ENCODE data around the gene ARHGEF19. TPM values are rescaled to one million over a fixed set of nuclear protein-coding genes. Genes with fewer than 3 reads are reported as not detected.

The ARHGEF19 gene
- total RNA-seq, 6 experiments from 2014 or later = 5.5 to 9.0 (median 7.2) TPM

DNA sequence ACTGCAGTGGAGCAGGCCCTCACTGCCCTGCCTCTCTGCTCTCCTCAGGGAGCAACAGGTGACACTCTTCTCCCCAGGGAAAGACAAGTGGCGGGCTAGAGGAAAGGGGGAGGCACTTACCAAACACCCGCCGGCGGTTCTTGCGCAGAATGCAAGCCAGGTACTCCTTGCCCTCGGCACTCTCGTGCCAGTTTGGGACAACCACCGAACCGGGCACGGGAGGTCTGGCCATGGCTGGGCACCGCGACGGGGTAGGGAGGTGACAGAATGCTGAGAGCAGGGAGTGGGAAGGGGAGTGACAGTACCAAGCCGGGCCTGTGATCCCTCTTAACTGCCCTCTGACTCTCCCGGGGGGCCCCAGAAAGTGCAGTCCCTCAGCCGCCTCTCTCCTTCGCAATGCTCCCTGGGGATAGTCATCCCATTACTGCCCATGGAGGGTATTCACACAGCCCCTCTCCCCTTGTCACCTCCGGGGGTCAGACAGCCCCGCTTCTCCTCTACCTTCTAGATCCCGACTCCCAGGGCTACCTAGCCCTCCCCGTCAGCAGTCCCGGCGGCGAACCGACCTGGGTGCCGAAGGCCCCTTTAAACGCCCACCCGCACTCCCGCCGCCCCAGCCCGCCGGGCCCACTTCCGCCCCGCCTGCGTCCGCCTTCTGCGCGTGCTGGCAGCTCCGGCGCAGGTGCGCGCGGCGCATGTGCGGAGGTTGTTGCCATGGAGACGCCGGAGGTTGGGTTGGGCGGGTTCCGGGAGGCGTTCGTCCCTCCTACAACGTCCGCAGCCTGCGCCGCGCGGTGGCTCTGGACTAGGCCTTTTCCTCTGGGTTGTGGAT lies 24.3 kb upstream of the ARHGEF19 start, which contains the start of gene CPLANE2:
Gene CPLANE2, minus strand, starts transcription at position 673 of the 832 bp plus-strand sequence. Its CDS starts 441 bp downstream, at position 232.
- H3K4me1 Mint-ChIP-seq (ENCODE audit: low read depth) = peaks cover 18% of the 10 kb centered on the region
- H3K27me3 Mint-ChIP-seq (ENCODE audit: insufficient read depth) = peaks cover 2% of the 10 kb centered on the region; the same call in 1 of the 2 replicates
- peak; percentile 91 for DNase-seq
- H3K9me3 Mint-ChIP-seq = no peaks in the 10 kb centered on the region
- TF ChIP-seq, protein P1, sequence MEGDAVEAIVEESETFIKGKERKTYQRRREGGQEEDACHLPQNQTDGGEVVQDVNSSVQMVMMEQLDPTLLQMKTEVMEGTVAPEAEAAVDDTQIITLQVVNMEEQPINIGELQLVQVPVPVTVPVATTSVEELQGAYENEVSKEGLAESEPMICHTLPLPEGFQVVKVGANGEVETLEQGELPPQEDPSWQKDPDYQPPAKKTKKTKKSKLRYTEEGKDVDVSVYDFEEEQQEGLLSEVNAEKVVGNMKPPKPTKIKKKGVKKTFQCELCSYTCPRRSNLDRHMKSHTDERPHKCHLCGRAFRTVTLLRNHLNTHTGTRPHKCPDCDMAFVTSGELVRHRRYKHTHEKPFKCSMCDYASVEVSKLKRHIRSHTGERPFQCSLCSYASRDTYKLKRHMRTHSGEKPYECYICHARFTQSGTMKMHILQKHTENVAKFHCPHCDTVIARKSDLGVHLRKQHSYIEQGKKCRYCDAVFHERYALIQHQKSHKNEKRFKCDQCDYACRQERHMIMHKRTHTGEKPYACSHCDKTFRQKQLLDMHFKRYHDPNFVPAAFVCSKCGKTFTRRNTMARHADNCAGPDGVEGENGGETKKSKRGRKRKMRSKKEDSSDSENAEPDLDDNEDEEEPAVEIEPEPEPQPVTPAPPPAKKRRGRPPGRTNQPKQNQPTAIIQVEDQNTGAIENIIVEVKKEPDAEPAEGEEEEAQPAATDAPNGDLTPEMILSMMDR (IDR thresholded peaks at IDR 0.05) = no peak
- H3K4me3 Mint-ChIP-seq = peak within 1 kb of the TSS; percentile 90
- no peaks in the 10 kb centered on the region for H3K36me3 Mint-ChIP-seq (ENCODE audit: low read depth)
- peak within 1 kb of the TSS; percentile 99 for H3K27ac Mint-ChIP-seq

DNA sequence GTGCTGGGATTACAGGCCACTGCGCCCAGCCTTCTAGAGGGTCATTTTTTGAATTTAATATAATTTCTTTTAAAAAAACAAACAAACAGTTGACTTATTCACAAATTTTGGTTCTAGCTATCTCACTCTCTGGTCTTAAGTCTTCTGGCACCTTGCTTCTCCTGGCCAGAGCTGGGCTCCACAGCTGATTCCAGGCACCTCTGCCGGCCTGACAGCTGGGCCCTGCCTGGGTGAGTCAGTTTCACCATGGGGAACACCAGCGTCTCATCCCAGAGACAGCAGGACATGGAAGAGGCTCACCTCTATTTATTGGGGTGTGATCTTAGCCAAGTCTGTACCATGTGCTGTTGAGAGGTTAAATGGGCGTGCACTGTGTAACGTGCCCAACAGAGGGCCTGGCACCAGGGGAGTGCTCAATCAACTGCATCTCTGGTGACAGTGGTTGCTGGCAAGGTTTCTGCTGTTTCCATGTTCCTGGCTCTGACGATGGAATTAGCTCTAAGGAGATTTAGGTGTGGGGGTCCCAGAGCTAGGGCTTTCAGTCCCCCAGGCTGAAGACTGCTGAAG lies 23.6 kb upstream of the ARHGEF19 start:
- H3K9me3 Mint-ChIP-seq = no peaks in the 10 kb centered on the region
- DNase-seq = peak; percentile 41

GRCh38 chr1:16235347-16235746 lies 22.9 kb upstream of the ARHGEF19 start:
- Mint-ChIP-seq H3K4me1 (ENCODE audit: low read depth) (peaks cover 18% of the 10 kb centered on the region), H3K36me3 (ENCODE audit: low read depth) (no peaks in the 10 kb centered on the region), H3K9me3 (no peaks in the 10 kb centered on the region), H3K27ac (no peak overlapping the region), H3K4me3 (no peak overlapping the region), H3K27me3 (ENCODE audit: insufficient read depth) (peaks cover 2% of the 10 kb centered on the region; the same call in 1 of the 2 replicates)
- TF ChIP-seq, protein P1 (IDR thresholded peaks at IDR 0.05) = no peak
- no peak for DNase-seq

More for the DNA sequence above, 23.6 kb upstream of the ARHGEF19 start:
- Mint-ChIP-seq H3K4me3 (peak overlapping the region; percentile 90), H3K27me3 (ENCODE audit: insufficient read depth) (peaks cover 2% of the 10 kb centered on the region; the same call in 1 of the 2 replicates), H3K27ac (peak overlapping the region; percentile 99), H3K36me3 (ENCODE audit: low read depth) (no peaks in the 10 kb centered on the region), H3K4me1 (ENCODE audit: low read depth) (peaks cover 18% of the 10 kb centered on the region)
- TF ChIP-seq, protein P1 (IDR thresholded peaks at IDR 0.05) = peak; percentile 59

GRCh38 chr1:16233431-16233830 lies 21.0 kb upstream of the ARHGEF19 start:
- H3K36me3 Mint-ChIP-seq (ENCODE audit: low read depth) = no peaks in the 10 kb centered on the region
- DNase-seq = no peak
- H3K27ac Mint-ChIP-seq = no peak overlapping the region
- peaks cover 18% of the 10 kb centered on the region for H3K4me1 Mint-ChIP-seq (ENCODE audit: low read depth)
- TF ChIP-seq, protein P1 (IDR thresholded peaks at IDR 0.05) = no peak
- no peaks in the 10 kb centered on the region for H3K9me3 Mint-ChIP-seq
- no peak overlapping the region for H3K4me3 Mint-ChIP-seq
- H3K27me3 Mint-ChIP-seq (ENCODE audit: insufficient read depth) = peaks cover 3% of the 10 kb centered on the region

DNA sequence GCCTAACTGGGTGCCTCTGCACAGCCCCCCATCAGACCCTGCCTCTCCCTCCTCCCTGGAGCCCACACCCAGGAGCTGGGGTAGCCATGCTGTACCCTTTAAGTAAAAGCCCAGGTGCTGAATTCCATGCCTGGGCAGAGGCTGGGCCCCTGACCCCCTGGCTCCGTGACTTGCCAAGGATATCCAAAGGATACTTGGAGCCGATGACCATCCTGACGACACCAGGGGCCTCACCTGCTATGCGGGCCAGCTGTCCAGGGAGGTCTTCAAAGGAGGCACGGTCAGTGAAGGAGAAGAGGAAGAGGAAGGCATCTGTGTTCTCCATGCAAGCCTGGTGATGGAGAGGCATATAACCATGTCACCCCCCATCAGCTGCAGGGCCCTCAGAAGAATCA lies 19.9 kb upstream of the ARHGEF19 start:
- peaks cover 13% of the 10 kb centered on the region for H3K27me3 Mint-ChIP-seq (ENCODE audit: insufficient read depth)
- no peak overlapping the region for H3K27ac Mint-ChIP-seq
- no peak for DNase-seq
- H3K4me3 Mint-ChIP-seq = no peak overlapping the region; the same call in 1 of the 2 replicates
- no peaks in the 10 kb centered on the region for H3K36me3 Mint-ChIP-seq (ENCODE audit: low read depth)
- H3K9me3 Mint-ChIP-seq = peaks cover 3% of the 10 kb centered on the region; the same call in 1 of the 2 replicates
- peaks cover 12% of the 10 kb centered on the region for H3K4me1 Mint-ChIP-seq (ENCODE audit: low read depth)
- TF ChIP-seq, protein P1 (IDR thresholded peaks at IDR 0.05) = no peak

Measured in HFFc6 (cell line).